ES-I3 (cell line): ENCODE data around the gene KCNJ5.

Experiments
- H3K36me3 ChIP-seq: 2 replicates; pipeline ENCODE4 v1.6.1; 2013; ENCODE audit warnings: mild to moderate bottlenecking, low read length, control low read depth, moderate library complexity; ENCODE audit not compliant: insufficient read depth
- H3K4me1 ChIP-seq: 2 replicates; pipeline ENCODE4 v1.6.1; 2013; ENCODE audit warnings: mild to moderate bottlenecking, control low read depth, low read length; ENCODE audit not compliant: insufficient read depth
- H3K9ac ChIP-seq: 2 replicates; pipeline ENCODE4 v1.6.1; 2013; ENCODE audit warnings: low read depth, mild to moderate bottlenecking, low read length, moderate library complexity
- H3K9me3 ChIP-seq: 2 replicates; pipeline ENCODE4 v1.6.1; 2013; ENCODE audit warnings: mild to moderate bottlenecking, low read length, moderate library complexity; ENCODE audit not compliant: control insufficient read depth, insufficient read depth

Gene KCNJ5

DNA sequence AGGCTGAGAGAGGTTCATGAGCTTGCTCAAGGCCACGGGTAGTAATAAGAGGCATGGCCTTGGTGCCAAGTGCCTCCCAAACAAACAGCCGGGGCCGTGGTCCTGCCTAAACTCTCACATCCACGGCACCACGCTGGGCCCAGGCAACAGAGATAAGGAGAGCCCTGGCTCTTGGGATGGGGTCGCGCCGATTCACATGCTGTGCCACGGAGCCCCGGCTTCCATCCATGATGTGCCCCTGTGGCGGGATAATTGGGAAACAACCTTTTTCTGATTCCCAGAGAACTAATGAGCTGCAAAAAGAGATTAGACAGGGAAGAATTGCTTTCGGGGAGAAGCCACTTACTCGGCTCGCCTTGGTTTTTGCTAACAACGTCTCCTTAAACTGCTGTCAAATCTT is 29.5 kb downstream of the KCNJ5 start:
- no peaks in the 10 kb centered on the region for H3K36me3 ChIP-seq
- H3K4me1 ChIP-seq: no peaks in the 10 kb centered on the region
- no peaks in the 10 kb centered on the region for H3K9me3 ChIP-seq
- H3K9ac ChIP-seq: no peak overlapping the region

DNA sequence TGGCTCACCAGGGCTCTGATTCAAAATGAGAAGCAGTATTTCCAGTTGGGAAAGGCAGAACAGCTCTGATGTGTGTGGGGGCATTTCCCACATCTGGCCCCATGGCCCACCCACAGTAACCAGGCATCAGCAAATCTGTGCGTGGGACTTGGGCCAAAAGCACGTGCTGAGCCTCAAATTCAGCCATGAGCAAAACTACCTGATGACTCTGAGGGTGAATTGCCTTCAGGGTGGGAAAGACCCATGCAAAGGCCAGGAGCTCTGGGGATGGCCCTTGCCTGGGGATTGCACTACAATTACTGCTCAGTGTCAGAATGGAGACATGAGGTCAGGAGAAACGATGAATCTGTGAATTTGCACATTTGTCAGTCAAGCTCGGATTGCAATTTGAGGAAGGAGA is 30.6 kb downstream of the KCNJ5 start:
- Histone ChIP-seq H3K4me1 (0 out of 2 replicates have a peak, but pooled peaks cover under 1% of the 10 kb centered on the region), H3K9ac (no peak overlapping the region), H3K36me3 (no peaks in the 10 kb centered on the region), H3K9me3 (no peaks in the 10 kb centered on the region)

GRCh38 chr11:128924104-128924503 is 32.9 kb downstream of the KCNJ5 start:
- Histone ChIP-seq H3K36me3 (no peaks in the 10 kb centered on the region), H3K9ac (no peak overlapping the region), H3K9me3 (no peaks in the 10 kb centered on the region), H3K4me1 (peaks cover 16% of the 10 kb centered on the region)

DNA sequence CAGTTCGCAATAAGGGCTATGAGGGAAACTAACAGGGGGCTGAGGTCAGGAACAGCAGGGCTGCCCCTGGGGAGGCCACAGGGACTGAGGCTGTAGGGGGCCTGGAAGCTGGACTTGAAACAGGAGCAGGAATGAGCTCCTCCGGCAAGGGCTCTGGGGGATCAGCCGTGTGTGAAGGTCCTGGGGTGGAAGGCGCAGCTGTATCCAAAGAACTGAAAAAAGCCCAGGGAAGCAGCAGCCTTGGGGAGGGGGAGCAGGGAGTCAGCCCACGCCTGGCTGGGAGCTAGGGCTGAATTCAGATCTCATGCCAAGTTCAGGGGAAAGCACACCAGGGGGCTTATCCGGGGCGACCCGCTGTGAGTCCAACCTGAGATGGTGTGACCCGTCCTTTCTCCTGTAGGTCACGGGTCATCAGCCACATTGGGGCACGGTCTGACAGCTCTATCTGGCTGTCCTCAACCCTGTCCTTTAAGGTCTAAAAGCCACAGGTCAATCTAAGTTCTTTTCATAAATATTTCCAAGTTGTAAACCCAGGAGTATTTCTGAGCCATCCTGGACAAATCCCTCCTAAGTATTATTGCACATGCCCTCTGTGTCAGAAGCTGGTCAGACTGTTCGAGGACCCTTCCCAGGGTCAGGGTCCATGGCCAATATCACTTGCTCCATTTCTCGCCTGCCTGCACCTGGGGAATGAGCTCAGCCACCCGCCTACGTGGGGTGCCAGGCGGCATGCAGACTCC is 33.5 kb downstream of the KCNJ5 start:
- Histone ChIP-seq H3K36me3 (no peaks in the 10 kb centered on the region), H3K4me1 (peaks cover 17% of the 10 kb centered on the region), H3K9ac (no peak overlapping the region), H3K9me3 (no peaks in the 10 kb centered on the region)

- H3K9ac ChIP-seq: no peak overlapping the region
These were observed 34.1 kb downstream of the KCNJ5 start for GRCh38 chr11:128925250-128925600.

DNA sequence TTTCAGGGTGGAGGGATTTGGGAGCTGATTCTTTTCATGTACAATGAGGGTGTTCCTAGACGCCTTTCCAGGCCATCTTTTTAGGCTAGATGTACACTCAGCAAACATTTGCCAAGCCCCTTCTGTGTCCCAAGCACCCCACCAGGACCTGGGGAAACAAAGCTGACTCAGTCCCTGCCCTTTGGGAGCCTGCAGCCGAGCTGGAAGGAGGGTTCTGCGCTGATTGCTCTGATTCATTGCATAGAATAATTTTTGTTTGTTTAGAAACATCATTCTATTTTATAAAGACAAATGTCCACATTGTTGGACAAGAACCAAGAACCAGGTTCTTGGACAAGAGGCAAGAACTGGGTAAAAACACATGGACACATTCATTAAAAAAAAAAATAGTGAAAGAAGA is 34.8 kb downstream of the KCNJ5 start:
- H3K9me3 ChIP-seq: no peaks in the 10 kb centered on the region
- no peak overlapping the region for H3K9ac ChIP-seq
- peaks cover 20% of the 10 kb centered on the region for H3K4me1 ChIP-seq
- no peaks in the 10 kb centered on the region for H3K36me3 ChIP-seq

More at GRCh38 chr11:128925250-128925600, 34.1 kb downstream of the KCNJ5 start:
- Histone ChIP-seq H3K9me3 (no peaks in the 10 kb centered on the region), H3K36me3 (no peaks in the 10 kb centered on the region), H3K4me1 (peaks cover 20% of the 10 kb centered on the region)

DNA sequence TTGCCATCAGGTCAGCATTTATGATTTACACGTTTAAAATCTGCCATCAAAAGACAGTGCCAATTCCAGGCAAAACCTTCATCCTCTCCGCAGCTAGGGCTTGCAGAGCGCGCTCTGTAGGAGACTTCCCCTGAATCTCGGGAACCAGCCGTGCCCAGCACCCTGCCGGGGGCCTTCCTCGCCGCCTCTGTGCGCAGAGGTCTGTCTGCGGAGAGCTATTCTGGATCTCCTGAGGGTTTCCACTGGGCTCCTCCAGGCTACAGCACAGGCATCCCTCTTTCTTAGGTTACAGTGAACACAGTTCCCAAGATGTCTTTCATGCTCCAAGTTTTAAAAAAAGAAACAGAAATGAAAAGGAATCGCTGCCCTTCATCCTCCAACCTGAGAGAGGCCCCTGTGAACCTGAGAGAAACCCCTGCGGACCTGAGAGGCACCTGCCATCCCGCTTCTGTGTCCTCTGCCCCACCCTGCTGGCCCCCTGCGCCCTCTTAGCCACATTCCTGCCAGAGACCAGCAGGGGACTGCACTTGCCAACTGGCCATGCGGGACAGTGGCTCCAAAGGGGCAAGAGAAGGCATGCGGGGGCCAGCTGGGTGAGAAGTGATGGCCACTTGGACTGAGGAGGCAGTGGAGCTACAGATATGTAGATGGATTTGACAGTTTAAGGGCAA is 35.4 kb downstream of the KCNJ5 start:
- H3K9ac ChIP-seq: no peak overlapping the region
- H3K4me1 ChIP-seq: peaks cover 20% of the 10 kb centered on the region
- no peaks in the 10 kb centered on the region for H3K36me3 ChIP-seq
- no peaks in the 10 kb centered on the region for H3K9me3 ChIP-seq

DNA sequence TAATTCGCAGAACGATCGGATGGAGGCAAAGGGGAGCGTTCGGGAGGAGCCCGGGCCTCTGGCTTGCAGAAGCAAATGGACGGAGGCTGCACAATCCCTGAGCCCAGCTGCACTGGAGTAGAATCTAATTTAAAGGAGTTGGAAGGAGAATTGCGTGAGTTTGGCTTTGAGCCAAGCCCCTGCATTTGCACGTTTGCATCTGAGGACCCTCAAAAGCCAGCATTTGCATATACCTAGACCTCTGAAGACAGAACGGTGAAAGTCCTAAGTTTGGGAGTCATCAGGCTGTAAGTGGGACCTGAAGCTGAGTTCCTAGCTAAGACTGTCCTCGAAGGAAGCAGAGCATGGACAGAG is 35.9 kb downstream of the KCNJ5 start:
- Histone ChIP-seq H3K4me1 (peaks cover 20% of the 10 kb centered on the region), H3K9me3 (no peaks in the 10 kb centered on the region), H3K36me3 (no peaks in the 10 kb centered on the region), H3K9ac (no peak overlapping the region)

GRCh38 chr11:128927683-128928336 is 36.7 kb downstream of the KCNJ5 start:
- Histone ChIP-seq H3K9ac (no peak overlapping the region), H3K4me1 (peaks cover 20% of the 10 kb centered on the region), H3K36me3 (no peaks in the 10 kb centered on the region), H3K9me3 (no peaks in the 10 kb centered on the region)

GRCh38 chr11:128928400-128928799 is 37.2 kb downstream of the KCNJ5 start:
- Histone ChIP-seq H3K9ac (no peak overlapping the region), H3K36me3 (no peaks in the 10 kb centered on the region), H3K4me1 (peaks cover 20% of the 10 kb centered on the region)

GRCh38 chr11:128929468-128929867 is 38.3 kb downstream of the KCNJ5 start:
- Histone ChIP-seq H3K36me3 (no peaks in the 10 kb centered on the region), H3K9ac (no peak overlapping the region), H3K4me1 (peaks cover 20% of the 10 kb centered on the region), H3K9me3 (no peaks in the 10 kb centered on the region)

More at GRCh38 chr11:128928400-128928799, 37.2 kb downstream of the KCNJ5 start:
- no peaks in the 10 kb centered on the region for H3K9me3 ChIP-seq

GRCh38 chr11:128929991-128930390 is 38.8 kb downstream of the KCNJ5 start:
- Histone ChIP-seq H3K36me3 (no peaks in the 10 kb centered on the region), H3K9ac (no peak overlapping the region), H3K4me1 (peaks cover 20% of the 10 kb centered on the region), H3K9me3 (no peaks in the 10 kb centered on the region)

DNA sequence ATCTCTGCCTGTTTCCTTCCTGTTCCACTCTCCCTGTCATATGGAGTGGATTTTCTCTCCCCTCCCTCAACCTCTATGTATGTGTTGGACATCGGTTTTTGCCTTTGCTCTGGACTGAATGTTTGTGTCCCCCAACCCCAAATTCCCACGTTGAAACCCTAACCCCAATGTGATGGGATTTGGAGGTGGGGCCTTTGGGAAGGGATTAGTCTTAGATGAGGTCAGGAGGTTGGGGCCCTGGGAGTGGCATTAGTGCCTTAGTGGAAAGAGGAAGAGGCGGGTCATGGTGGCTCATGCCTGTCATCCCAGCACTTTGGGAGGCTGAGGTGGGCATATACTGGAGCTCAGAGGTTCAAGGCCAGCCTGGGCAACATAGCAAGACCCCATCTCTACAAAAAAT is 39.9 kb downstream of the KCNJ5 start:
- H3K4me1 ChIP-seq: peaks cover 20% of the 10 kb centered on the region
- no peak overlapping the region for H3K9ac ChIP-seq
- no peaks in the 10 kb centered on the region for H3K9me3 ChIP-seq
- no peaks in the 10 kb centered on the region for H3K36me3 ChIP-seq

DNA sequence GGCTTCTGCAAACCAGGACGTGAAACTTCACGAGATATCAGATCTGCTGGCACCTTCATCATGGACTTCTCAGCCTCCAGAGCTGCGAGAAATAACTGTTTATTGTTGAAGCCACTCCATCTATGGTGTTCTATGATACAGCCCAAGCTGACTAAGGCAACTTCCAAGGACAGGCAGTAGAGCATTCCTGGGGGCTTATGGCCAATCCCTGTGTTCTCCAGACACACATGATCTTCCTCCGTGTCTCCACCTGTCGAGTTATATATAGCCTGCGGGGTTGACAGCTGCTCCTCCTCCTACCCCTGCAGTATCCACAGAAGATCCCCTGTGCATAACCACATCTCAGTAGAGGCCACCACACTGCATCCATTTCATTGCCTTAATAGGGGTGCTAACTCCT is 40.5 kb downstream of the KCNJ5 start:
- Histone ChIP-seq H3K4me1 (peaks cover 21% of the 10 kb centered on the region), H3K9ac (no peak overlapping the region), H3K36me3 (no peaks in the 10 kb centered on the region), H3K9me3 (no peaks in the 10 kb centered on the region)
